ENCODE measurements around the gene NEURL1B.
A peak's percentile ranks its signal among the peaks of the same experiment; 100 is the strongest.
"Not testable (repeated sequence)": the region's sequence is repeated elsewhere in the genome, so short reads cannot be mapped to it uniquely, and the experiment has no call there.

Gene NEURL1B

GRCh38 chr5:172672681-172673080 is 31.6 kb downstream of the NEURL1B start:
- H3K4me1 ChIP-seq (ENCODE audit: insufficient read depth, low read length) = no peaks in the 10 kb centered on the region
- H3K9ac ChIP-seq (ENCODE audit: low read depth, low read length) = no peak overlapping the region
- no peaks in the 10 kb centered on the region for H3K36me3 ChIP-seq (ENCODE audit: insufficient read depth, low read depth, low read length)
- no peak overlapping the region for H3K27ac ChIP-seq (ENCODE audit: low read length)
- H3K9me3 ChIP-seq (ENCODE audit: insufficient read depth, low read depth, low read length) = no peaks in the 10 kb centered on the region
- H3K27me3 ChIP-seq (ENCODE audit: insufficient read depth, low read length) = no peaks in the 10 kb centered on the region
- no peak overlapping the region for H3K4me3 ChIP-seq (ENCODE audit: low read length)

GRCh38 chr5:172674155-172674554 is 33.1 kb downstream of the NEURL1B start:
- Histone ChIP-seq H3K9me3 (ENCODE audit: insufficient read depth, low read depth, low read length) (no peaks in the 10 kb centered on the region), H3K27me3 (ENCODE audit: insufficient read depth, low read length) (no peaks in the 10 kb centered on the region), H3K36me3 (ENCODE audit: insufficient read depth, low read depth, low read length) (no peaks in the 10 kb centered on the region), H3K4me3 (ENCODE audit: low read length) (no peak overlapping the region), H3K27ac (ENCODE audit: low read length) (no peak overlapping the region), H3K4me1 (ENCODE audit: insufficient read depth, low read length) (no peaks in the 10 kb centered on the region), H3K9ac (ENCODE audit: low read depth, low read length) (no peak overlapping the region)

- Histone ChIP-seq H3K4me1 (ENCODE audit: insufficient read depth, low read length) (no peaks in the 10 kb centered on the region), H3K27ac (ENCODE audit: low read length) (no peak overlapping the region), H3K4me3 (ENCODE audit: low read length) (no peak overlapping the region), H3K9ac (ENCODE audit: low read depth, low read length) (no peak overlapping the region), H3K27me3 (ENCODE audit: insufficient read depth, low read length) (no peaks in the 10 kb centered on the region), H3K36me3 (ENCODE audit: insufficient read depth, low read depth, low read length) (no peaks in the 10 kb centered on the region), H3K9me3 (ENCODE audit: insufficient read depth, low read depth, low read length) (no peaks in the 10 kb centered on the region)
These were observed 35.9 kb downstream of the NEURL1B start for GRCh38 chr5:172676914-172677475.

- H3K27me3 ChIP-seq (ENCODE audit: insufficient read depth, low read length); H3K9ac ChIP-seq (ENCODE audit: low read depth, low read length); H3K4me1 ChIP-seq (ENCODE audit: insufficient read depth, low read length); H3K9me3 ChIP-seq (ENCODE audit: insufficient read depth, low read depth, low read length); H3K27ac ChIP-seq (ENCODE audit: low read length); H3K36me3 ChIP-seq (ENCODE audit: insufficient read depth, low read depth, low read length); H3K4me3 ChIP-seq (ENCODE audit: low read length): not testable (repeated sequence)
These were observed 37.4 kb downstream of the NEURL1B start for GRCh38 chr5:172678362-172678874.

GRCh38 chr5:172678902-172679301 is 37.8 kb downstream of the NEURL1B start:
- no peaks in the 10 kb centered on the region for H3K36me3 ChIP-seq (ENCODE audit: insufficient read depth, low read depth, low read length)
- H3K4me3 ChIP-seq (ENCODE audit: low read length) = no peak overlapping the region
- H3K4me1 ChIP-seq (ENCODE audit: insufficient read depth, low read length) = no peaks in the 10 kb centered on the region
- no peak overlapping the region for H3K27ac ChIP-seq (ENCODE audit: low read length)
- H3K9ac ChIP-seq (ENCODE audit: low read depth, low read length) = no peak overlapping the region
- no peaks in the 10 kb centered on the region for H3K9me3 ChIP-seq (ENCODE audit: insufficient read depth, low read depth, low read length)
- peaks cover 9% of the 10 kb centered on the region; the same call in 1 of the 2 replicates for H3K27me3 ChIP-seq (ENCODE audit: insufficient read depth, low read length)

GRCh38 chr5:172679628-172680212 is 38.7 kb downstream of the NEURL1B start:
- no peaks in the 10 kb centered on the region for H3K9me3 ChIP-seq (ENCODE audit: insufficient read depth, low read depth, low read length)
- H3K4me1 ChIP-seq (ENCODE audit: insufficient read depth, low read length) = no peaks in the 10 kb centered on the region
- no peak overlapping the region for H3K27ac ChIP-seq (ENCODE audit: low read length)
- H3K4me3 ChIP-seq (ENCODE audit: low read length) = no peak overlapping the region
- peaks cover 16% of the 10 kb centered on the region for H3K27me3 ChIP-seq (ENCODE audit: insufficient read depth, low read length)
- no peaks in the 10 kb centered on the region for H3K36me3 ChIP-seq (ENCODE audit: insufficient read depth, low read depth, low read length)
- H3K9ac ChIP-seq (ENCODE audit: low read depth, low read length) = no peak overlapping the region

- H3K27ac ChIP-seq (ENCODE audit: low read length) = no peak overlapping the region
- H3K4me1 ChIP-seq (ENCODE audit: insufficient read depth, low read length) = no peaks in the 10 kb centered on the region
- peaks cover 25% of the 10 kb centered on the region for H3K27me3 ChIP-seq (ENCODE audit: insufficient read depth, low read length)
- H3K4me3 ChIP-seq (ENCODE audit: low read length) = no peak overlapping the region
- no peak overlapping the region for H3K9ac ChIP-seq (ENCODE audit: low read depth, low read length)
- no peaks in the 10 kb centered on the region for H3K36me3 ChIP-seq (ENCODE audit: insufficient read depth, low read depth, low read length)
- H3K9me3 ChIP-seq (ENCODE audit: insufficient read depth, low read depth, low read length) = no peaks in the 10 kb centered on the region
These were observed 39.9 kb downstream of the NEURL1B start for GRCh38 chr5:172680921-172681320.

GRCh38 chr5:172681421-172681820 is 40.4 kb downstream of the NEURL1B start:
- no peak overlapping the region for H3K4me3 ChIP-seq (ENCODE audit: low read length)
- H3K9ac ChIP-seq (ENCODE audit: low read depth, low read length) = no peak overlapping the region
- no peaks in the 10 kb centered on the region for H3K9me3 ChIP-seq (ENCODE audit: insufficient read depth, low read depth, low read length)
- H3K27ac ChIP-seq (ENCODE audit: low read length) = no peak overlapping the region
- no peaks in the 10 kb centered on the region for H3K36me3 ChIP-seq (ENCODE audit: insufficient read depth, low read depth, low read length)
- H3K27me3 ChIP-seq (ENCODE audit: insufficient read depth, low read length) = peaks cover 25% of the 10 kb centered on the region
- H3K4me1 ChIP-seq (ENCODE audit: insufficient read depth, low read length) = no peaks in the 10 kb centered on the region

- H3K4me3 ChIP-seq (ENCODE audit: low read length) = no peak overlapping the region
- no peaks in the 10 kb centered on the region for H3K4me1 ChIP-seq (ENCODE audit: insufficient read depth, low read length)
- no peaks in the 10 kb centered on the region for H3K9me3 ChIP-seq (ENCODE audit: insufficient read depth, low read depth, low read length)
- H3K36me3 ChIP-seq (ENCODE audit: insufficient read depth, low read depth, low read length) = no peaks in the 10 kb centered on the region
- H3K27me3 ChIP-seq (ENCODE audit: insufficient read depth, low read length) = peaks cover 25% of the 10 kb centered on the region
- H3K27ac ChIP-seq (ENCODE audit: low read length) = no peak overlapping the region
- no peak overlapping the region for H3K9ac ChIP-seq (ENCODE audit: low read depth, low read length)
These were observed 42.2 kb downstream of the NEURL1B start for GRCh38 chr5:172683264-172683644.

- Histone ChIP-seq H3K9me3 (ENCODE audit: insufficient read depth, low read depth, low read length) (no peaks in the 10 kb centered on the region), H3K9ac (ENCODE audit: low read depth, low read length) (no peak overlapping the region), H3K4me1 (ENCODE audit: insufficient read depth, low read length) (no peaks in the 10 kb centered on the region), H3K4me3 (ENCODE audit: low read length) (peak overlapping the region; percentile 56; the same call in 1 of the 2 replicates), H3K27me3 (ENCODE audit: insufficient read depth, low read length) (peaks cover 25% of the 10 kb centered on the region), H3K36me3 (ENCODE audit: insufficient read depth, low read depth, low read length) (no peaks in the 10 kb centered on the region), H3K27ac (ENCODE audit: low read length) (no peak overlapping the region)
These were observed 42.8 kb downstream of the NEURL1B start for GRCh38 chr5:172683645-172684471.

GRCh38 chr5:172685091-172685490 is 44.0 kb downstream of the NEURL1B start:
- H3K9ac ChIP-seq (ENCODE audit: low read depth, low read length) = no peak overlapping the region
- H3K36me3 ChIP-seq (ENCODE audit: insufficient read depth, low read depth, low read length) = no peaks in the 10 kb centered on the region
- no peaks in the 10 kb centered on the region for H3K4me1 ChIP-seq (ENCODE audit: insufficient read depth, low read length)
- H3K4me3 ChIP-seq (ENCODE audit: low read length) = no peak overlapping the region
- peaks cover 25% of the 10 kb centered on the region for H3K27me3 ChIP-seq (ENCODE audit: insufficient read depth, low read length)
- H3K27ac ChIP-seq (ENCODE audit: low read length) = no peak overlapping the region
- no peaks in the 10 kb centered on the region for H3K9me3 ChIP-seq (ENCODE audit: insufficient read depth, low read depth, low read length)

- Histone ChIP-seq H3K4me3 (ENCODE audit: low read length) (no peak overlapping the region), H3K27ac (ENCODE audit: low read length) (no peak overlapping the region), H3K4me1 (ENCODE audit: insufficient read depth, low read length) (no peaks in the 10 kb centered on the region), H3K36me3 (ENCODE audit: insufficient read depth, low read depth, low read length) (no peaks in the 10 kb centered on the region), H3K9ac (ENCODE audit: low read depth, low read length) (no peak overlapping the region), H3K27me3 (ENCODE audit: insufficient read depth, low read length) (peaks cover 25% of the 10 kb centered on the region), H3K9me3 (ENCODE audit: insufficient read depth, low read depth, low read length) (no peaks in the 10 kb centered on the region)
These were observed 45.0 kb downstream of the NEURL1B start for GRCh38 chr5:172686111-172686510.
